Measurements from ENCODE around the gene CAMK2D. TPM values are rescaled to one million over a fixed set of nuclear protein-coding genes. Genes with fewer than 3 reads are reported as not detected.

CAMK2D gene
- total and polyA plus RNA-seq, 4 donors, result 10.1 to 31.0 (median 25.6) TPM

DNA sequence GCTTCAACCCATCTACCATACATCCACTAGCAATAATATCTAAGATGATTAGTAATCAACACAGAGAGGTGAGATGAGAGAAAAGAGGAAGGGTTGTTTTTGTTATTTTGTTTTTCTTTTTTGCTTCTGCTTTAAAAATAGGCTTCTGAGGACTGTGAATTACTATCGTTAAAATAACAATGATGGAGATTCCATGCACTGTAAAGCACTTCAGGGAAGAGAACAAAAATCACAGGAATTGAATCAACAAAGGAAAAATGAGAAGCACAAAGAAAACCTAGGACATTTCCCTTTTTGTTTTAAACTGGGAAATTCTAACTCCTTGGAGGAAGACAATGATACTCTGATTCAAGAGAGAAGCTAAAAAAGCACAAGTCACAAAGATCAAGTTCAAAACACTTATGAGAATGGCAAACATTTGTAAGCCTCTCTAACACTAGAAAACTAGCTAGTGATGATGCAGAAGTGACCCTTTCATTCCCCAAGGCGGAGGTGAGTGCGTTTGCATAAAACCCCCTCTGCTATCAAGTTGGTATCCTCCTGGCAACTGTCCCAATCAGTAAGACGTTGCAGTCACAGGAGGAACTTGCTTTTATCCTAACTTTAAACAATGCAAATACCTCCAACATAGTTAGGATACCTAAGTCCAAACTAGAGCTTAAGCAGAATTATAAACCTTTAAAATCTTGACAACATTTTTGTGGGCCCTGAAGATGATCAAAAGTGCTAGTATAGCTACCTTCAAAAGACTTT, 308.5 kb downstream of the CAMK2D start:
- TF ChIP-seq GABPA (IDR thresholded peaks at IDR 0.05 in 1 of 2, conservative IDR thresholded peaks at IDR 0.05 in 1 of 2), result no peak
- TF ChIP-seq, protein P1, sequence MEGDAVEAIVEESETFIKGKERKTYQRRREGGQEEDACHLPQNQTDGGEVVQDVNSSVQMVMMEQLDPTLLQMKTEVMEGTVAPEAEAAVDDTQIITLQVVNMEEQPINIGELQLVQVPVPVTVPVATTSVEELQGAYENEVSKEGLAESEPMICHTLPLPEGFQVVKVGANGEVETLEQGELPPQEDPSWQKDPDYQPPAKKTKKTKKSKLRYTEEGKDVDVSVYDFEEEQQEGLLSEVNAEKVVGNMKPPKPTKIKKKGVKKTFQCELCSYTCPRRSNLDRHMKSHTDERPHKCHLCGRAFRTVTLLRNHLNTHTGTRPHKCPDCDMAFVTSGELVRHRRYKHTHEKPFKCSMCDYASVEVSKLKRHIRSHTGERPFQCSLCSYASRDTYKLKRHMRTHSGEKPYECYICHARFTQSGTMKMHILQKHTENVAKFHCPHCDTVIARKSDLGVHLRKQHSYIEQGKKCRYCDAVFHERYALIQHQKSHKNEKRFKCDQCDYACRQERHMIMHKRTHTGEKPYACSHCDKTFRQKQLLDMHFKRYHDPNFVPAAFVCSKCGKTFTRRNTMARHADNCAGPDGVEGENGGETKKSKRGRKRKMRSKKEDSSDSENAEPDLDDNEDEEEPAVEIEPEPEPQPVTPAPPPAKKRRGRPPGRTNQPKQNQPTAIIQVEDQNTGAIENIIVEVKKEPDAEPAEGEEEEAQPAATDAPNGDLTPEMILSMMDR (IDR thresholded peaks at IDR 0.05; ENCODE audit: low read depth, low read length, missing input control), result no peak
- no peak for TF ChIP-seq JUND (IDR thresholded peaks at IDR 0.05)
- TF ChIP-seq FOXA1 (IDR thresholded peaks at IDR 0.05), result no peak
- TF ChIP-seq, protein P2, sequence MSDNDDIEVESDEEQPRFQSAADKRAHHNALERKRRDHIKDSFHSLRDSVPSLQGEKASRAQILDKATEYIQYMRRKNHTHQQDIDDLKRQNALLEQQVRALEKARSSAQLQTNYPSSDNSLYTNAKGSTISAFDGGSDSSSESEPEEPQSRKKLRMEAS (IDR thresholded peaks at IDR 0.05), result no peak
- no peak for TF ChIP-seq SP1 (IDR thresholded peaks at IDR 0.05)
- TF ChIP-seq YY1 (IDR thresholded peaks at IDR 0.05), result no peak
- TF ChIP-seq FOXA2 (IDR thresholded peaks at IDR 0.05), result no peak
- TF ChIP-seq EGR1 (IDR thresholded peaks at IDR 0.05; ENCODE audit: low read depth in 2 of 2), result no peak
- H3K9me3 ChIP-seq (ENCODE audit: control insufficient read depth in 4 of 4, low read length in 3 of 4), result no peaks in the 10 kb centered on the region
- 59% methylated on average over 4 of the region's 4 CpGs for WGBS
- H3K27me3 ChIP-seq (ENCODE audit: control insufficient read depth in 4 of 4, insufficient read depth in 4 of 4, low read length in 3 of 4), result no peaks in the 10 kb centered on the region
- H3K36me3 ChIP-seq (ENCODE audit: control insufficient read depth in 4 of 4, insufficient read depth in 3 of 4, low read depth in 1 of 4, low read length in 3 of 4), result peaks cover 2 to 13% (median 11%) of the 10 kb centered on the region in 4 donors
- H3K9ac ChIP-seq (ENCODE audit: low read depth in 1 of 2, low read length in 2 of 2), result no peak overlapping the region
- DNase-seq (ENCODE audit: low spot score), result no peak
- peaks cover 0 to 6% (median 2%) of the 10 kb centered on the region in 4 donors for H3K4me1 ChIP-seq (ENCODE audit: control insufficient read depth in 4 of 4, insufficient read depth in 4 of 4, low read length in 3 of 4)
- H3K27ac ChIP-seq (ENCODE audit: low read depth in 1 of 2, low read length in 2 of 2), result no peak overlapping the region
- no peak overlapping the region for H3K4me3 ChIP-seq (ENCODE audit: low read depth in 1 of 3, low read length in 3 of 3)

DNA sequence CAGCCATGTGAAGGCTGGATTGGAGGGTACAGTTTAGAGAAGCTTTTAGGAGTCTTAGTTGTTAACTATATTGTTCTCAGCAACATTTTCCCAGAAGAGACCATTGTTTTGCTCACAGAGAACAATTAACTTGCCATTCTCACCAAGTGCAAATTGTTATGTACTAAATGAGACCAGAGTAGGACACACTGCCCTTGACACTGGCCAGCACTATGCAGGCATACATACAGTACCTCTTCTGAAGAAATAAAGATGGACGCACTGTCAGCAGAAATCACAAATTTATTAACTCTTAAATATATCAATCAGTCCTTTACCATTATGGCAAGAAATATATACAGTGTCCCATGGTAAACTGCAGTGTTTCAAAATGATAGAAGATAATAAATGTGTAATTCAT, 309.4 kb downstream of the CAMK2D start:
- no peaks in the 10 kb centered on the region for H3K27me3 ChIP-seq (ENCODE audit: control insufficient read depth in 4 of 4, insufficient read depth in 4 of 4, low read length in 3 of 4)
- H3K4me3 ChIP-seq (ENCODE audit: low read depth in 1 of 3, low read length in 3 of 3), result no peak overlapping the region
- TF ChIP-seq, protein P3, sequence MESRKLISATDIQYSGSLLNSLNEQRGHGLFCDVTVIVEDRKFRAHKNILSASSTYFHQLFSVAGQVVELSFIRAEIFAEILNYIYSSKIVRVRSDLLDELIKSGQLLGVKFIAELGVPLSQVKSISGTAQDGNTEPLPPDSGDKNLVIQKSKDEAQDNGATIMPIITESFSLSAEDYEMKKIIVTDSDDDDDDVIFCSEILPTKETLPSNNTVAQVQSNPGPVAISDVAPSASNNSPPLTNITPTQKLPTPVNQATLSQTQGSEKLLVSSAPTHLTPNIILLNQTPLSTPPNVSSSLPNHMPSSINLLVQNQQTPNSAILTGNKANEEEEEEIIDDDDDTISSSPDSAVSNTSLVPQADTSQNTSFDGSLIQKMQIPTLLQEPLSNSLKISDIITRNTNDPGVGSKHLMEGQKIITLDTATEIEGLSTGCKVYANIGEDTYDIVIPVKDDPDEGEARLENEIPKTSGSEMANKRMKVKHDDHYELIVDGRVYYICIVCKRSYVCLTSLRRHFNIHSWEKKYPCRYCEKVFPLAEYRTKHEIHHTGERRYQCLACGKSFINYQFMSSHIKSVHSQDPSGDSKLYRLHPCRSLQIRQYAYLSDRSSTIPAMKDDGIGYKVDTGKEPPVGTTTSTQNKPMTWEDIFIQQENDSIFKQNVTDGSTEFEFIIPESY (IDR thresholded peaks at IDR 0.05), result no peak
- TF ChIP-seq SP1 (IDR thresholded peaks at IDR 0.05), result no peak
- no peak for TF ChIP-seq HNF4A (conservative IDR thresholded peaks at IDR 0.05)
- TF ChIP-seq TAF1 (conservative IDR thresholded peaks at IDR 0.05), result no peak
- no peak for TF ChIP-seq YY1 (IDR thresholded peaks at IDR 0.05)
- TF ChIP-seq, protein P2 (IDR thresholded peaks at IDR 0.05), result no peak
- TF ChIP-seq, protein P4, sequence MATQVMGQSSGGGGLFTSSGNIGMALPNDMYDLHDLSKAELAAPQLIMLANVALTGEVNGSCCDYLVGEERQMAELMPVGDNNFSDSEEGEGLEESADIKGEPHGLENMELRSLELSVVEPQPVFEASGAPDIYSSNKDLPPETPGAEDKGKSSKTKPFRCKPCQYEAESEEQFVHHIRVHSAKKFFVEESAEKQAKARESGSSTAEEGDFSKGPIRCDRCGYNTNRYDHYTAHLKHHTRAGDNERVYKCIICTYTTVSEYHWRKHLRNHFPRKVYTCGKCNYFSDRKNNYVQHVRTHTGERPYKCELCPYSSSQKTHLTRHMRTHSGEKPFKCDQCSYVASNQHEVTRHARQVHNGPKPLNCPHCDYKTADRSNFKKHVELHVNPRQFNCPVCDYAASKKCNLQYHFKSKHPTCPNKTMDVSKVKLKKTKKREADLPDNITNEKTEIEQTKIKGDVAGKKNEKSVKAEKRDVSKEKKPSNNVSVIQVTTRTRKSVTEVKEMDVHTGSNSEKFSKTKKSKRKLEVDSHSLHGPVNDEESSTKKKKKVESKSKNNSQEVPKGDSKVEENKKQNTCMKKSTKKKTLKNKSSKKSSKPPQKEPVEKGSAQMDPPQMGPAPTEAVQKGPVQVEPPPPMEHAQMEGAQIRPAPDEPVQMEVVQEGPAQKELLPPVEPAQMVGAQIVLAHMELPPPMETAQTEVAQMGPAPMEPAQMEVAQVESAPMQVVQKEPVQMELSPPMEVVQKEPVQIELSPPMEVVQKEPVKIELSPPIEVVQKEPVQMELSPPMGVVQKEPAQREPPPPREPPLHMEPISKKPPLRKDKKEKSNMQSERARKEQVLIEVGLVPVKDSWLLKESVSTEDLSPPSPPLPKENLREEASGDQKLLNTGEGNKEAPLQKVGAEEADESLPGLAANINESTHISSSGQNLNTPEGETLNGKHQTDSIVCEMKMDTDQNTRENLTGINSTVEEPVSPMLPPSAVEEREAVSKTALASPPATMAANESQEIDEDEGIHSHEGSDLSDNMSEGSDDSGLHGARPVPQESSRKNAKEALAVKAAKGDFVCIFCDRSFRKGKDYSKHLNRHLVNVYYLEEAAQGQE (IDR thresholded peaks at IDR 0.05), result no peak
- no peaks in the 10 kb centered on the region for H3K9me3 ChIP-seq (ENCODE audit: control insufficient read depth in 4 of 4, low read length in 3 of 4)
- 100% methylated on average over 1 of the region's 1 CpG for WGBS
- no peak overlapping the region for H3K27ac ChIP-seq (ENCODE audit: low read depth in 1 of 2, low read length in 2 of 2)
- H3K4me1 ChIP-seq (ENCODE audit: control insufficient read depth in 4 of 4, insufficient read depth in 4 of 4, low read length in 3 of 4), result peaks cover 0 to 7% (median 5%) of the 10 kb centered on the region in 4 donors
- DNase-seq (ENCODE audit: low spot score), result no peak
- H3K9ac ChIP-seq (ENCODE audit: low read depth in 1 of 2, low read length in 2 of 2), result no peak overlapping the region
- peaks cover 0 to 9% (median 8%) of the 10 kb centered on the region in 4 donors for H3K36me3 ChIP-seq (ENCODE audit: control insufficient read depth in 4 of 4, insufficient read depth in 3 of 4, low read depth in 1 of 4, low read length in 3 of 4)
